CD4-positive, alpha-beta T cell treated with Interferon gamma for 1 hour (primary cell): ENCODE data around the gene UNKL.

ENCODE experiments used
- DNase-seq: peaks from one replicate; pipeline ENCODE4 v3.0.0-alpha.2; 2020

Gene UNKL

GRCh38 chr16:1349351-1349750 is 65.2 kb downstream of the UNKL start:
- DNase-seq, result no peak

GRCh38 chr16:1348926-1349325 is 65.6 kb downstream of the UNKL start:
- DNase-seq, result no peak

GRCh38 chr16:1348441-1348840 is 66.1 kb downstream of the UNKL start:
- no peak for DNase-seq

GRCh38 chr16:1347962-1348361 is 66.5 kb downstream of the UNKL start:
- no peak for DNase-seq

- DNase-seq, result no peak
Observed at GRCh38 chr16:1347286-1347855, 67.1 kb downstream of the UNKL start.

- DNase-seq, result no peak
Observed at GRCh38 chr16:1346422-1347285, 67.8 kb downstream of the UNKL start.

- no peak for DNase-seq
Observed at GRCh38 chr16:1345651-1346421, 68.7 kb downstream of the UNKL start.

- no peak for DNase-seq
Observed at GRCh38 chr16:1345087-1345486, 69.4 kb downstream of the UNKL start.

GRCh38 chr16:1344499-1344898 is 70.0 kb downstream of the UNKL start:
- no peak for DNase-seq

- DNase-seq, result no peak
Observed at GRCh38 chr16:1343428-1344242, 70.9 kb downstream of the UNKL start.

GRCh38 chr16:1342526-1343427 is 71.7 kb downstream of the UNKL start:
- DNase-seq, result peak; percentile 98

GRCh38 chr16:1341495-1342420 is 72.7 kb downstream of the UNKL start:
- no peak for DNase-seq

- no peak for DNase-seq
Observed at GRCh38 chr16:1340730-1341494, 73.6 kb downstream of the UNKL start.

GRCh38 chr16:1338855-1339675 is 75.4 kb downstream of the UNKL start:
- DNase-seq, result no peak

GRCh38 chr16:1338119-1338730 is 76.3 kb downstream of the UNKL start:
- no peak for DNase-seq

- DNase-seq, result no peak
Observed at GRCh38 chr16:1337486-1337885, 77.0 kb downstream of the UNKL start.

GRCh38 chr16:1336619-1337018 is 77.9 kb downstream of the UNKL start:
- DNase-seq, result no peak

GRCh38 chr16:1335996-1336395 is 78.5 kb downstream of the UNKL start:
- no peak for DNase-seq
